ENCODE data around the gene HIBADH.
"Not testable (repeated sequence)": the region's sequence is repeated elsewhere in the genome, so short reads cannot be mapped to it uniquely, and the experiment has no call there.

The HIBADH gene

GRCh38 chr7:27533652-27534081, 129.0 kb downstream of the HIBADH start:
- no peak for DNase-seq

- DNase-seq = no peak
Measured at GRCh38 chr7:27532314-27532713, 130.4 kb downstream of the HIBADH start.

- no peak for DNase-seq
Measured at GRCh38 chr7:27527348-27527714, 135.4 kb downstream of the HIBADH start.

DNA sequence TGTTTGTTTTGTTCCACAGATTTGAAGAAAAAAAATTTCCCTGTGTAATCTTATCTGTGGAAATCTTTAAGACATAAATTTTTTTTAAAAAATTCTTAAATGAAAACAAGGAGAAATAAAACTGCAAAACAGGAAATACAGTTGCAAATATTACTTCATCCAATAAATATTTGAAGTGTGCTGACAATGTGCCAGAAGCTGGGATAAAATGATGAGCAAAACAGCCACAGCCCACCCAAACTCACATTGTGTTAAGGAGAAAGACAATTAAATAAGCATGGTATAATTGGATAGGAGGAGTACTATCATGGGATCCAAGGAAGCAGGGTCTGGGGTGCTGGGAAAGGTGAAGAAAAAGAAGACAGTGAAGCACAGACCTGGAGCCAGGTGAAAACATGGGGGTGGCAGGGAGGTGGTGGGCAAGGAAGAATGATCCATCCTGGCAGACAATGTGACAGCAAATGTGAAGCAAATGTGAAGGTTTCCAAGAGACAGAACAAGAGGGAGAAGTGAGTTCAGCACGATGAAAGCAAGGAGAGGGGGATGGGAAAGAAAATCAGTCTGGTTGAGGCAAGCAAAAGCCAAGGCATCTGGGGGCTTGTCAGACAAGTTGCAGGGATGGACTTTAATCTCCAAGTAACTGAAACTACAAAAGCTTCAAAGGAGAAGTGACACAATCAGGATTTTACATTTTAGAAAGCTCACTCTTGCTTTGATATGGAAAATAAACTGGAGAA, 135.9 kb downstream of the HIBADH start:
- DNase-seq = no peak

DNA sequence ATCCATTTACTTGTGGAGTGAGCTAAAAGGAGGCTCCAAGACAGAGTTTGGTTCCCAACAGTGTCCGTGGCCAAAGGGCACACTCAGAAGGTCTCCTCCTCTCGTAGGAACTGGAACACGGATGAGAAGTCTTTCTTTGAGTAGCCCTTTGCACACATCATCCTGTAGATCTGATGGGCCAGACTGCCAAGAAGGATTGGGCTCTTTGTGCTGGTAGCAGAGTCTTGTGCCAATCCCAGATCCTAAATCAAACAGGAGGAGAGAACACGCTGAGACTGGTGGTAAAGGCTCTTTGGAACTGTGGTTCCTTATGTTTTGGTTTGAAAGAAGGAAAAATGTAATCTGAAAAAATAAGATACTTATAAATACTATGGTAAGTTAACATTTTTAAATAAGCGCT, 136.6 kb downstream of the HIBADH start:
- no peak for DNase-seq

DNA sequence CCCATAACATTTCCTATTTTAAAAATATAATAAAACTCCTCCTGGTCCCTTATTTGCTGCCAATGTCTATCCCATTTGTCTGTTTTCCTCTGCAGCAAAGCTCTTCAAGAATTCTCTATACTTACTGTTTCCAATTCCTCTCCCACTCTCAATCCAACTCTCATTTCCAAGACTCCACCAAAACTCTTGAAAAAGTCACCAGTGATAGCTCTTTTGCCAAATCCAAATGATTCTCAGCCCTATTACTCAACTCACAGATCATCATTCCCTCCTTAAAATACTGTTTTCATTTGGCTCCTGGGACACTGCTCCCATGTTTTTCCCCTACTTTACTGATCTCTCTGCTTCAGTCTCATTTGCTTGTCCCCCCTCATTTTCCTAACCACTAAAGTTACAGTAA, 139.4 kb downstream of the HIBADH start:
- DNase-seq = no peak

DNA sequence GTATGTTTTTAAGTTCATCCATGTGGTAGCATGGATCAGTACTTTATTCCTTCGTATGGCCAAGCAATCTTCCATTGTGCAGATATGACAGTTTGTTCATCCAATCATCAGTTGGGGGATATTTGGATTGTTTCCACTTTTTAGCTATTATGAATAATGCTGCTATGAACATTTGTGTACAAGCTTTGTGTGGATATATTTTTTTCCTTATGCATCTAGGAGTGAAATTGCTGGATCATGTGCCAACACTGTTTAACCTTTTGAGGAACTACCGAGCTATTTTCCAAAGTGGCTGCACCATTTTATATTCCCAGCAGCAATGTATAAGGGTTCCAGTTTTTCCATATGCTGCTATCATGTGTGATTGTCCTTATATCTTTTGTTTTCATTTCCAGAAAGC, 140.1 kb downstream of the HIBADH start:
- no peak for DNase-seq

- DNase-seq = no peak
Measured at GRCh38 chr7:27520815-27521790, 141.6 kb downstream of the HIBADH start.

DNA sequence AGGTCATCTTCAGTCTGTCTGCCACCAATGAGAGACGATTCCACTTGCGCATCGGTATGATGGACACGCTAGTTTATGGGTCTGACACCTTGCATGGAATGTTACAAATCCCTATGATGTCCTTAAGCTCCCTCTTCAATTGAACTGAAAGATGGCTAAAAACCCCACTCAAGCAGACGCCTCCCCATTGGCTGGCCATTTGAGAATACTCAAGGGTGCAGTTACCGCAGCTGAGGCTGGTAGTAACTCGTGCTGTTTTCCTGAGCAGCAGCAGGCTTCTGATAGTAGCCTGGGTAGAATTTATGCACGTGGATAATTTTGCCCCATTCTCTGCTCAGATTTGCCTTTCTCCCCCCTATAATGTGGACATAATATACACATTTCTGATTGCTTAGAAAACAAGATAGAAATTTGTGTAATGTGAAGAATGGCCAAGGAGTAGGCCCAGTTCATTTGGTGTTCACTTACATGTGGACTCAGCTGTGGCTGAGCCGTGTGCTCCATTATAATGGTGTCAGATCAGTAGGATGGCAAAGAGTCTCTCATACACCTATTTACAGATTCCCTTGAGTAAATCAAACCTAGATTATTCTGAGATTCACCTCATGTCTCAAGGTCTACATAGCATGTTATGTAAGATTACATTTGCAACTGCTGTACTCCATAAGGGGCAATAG, 142.8 kb downstream of the HIBADH start:
- no peak for DNase-seq

- DNase-seq = no peak
Measured at GRCh38 chr7:27518561-27519350, 143.9 kb downstream of the HIBADH start.

GRCh38 chr7:27516421-27516820, 146.3 kb downstream of the HIBADH start:
- no peak for DNase-seq

- no peak for DNase-seq
Measured at GRCh38 chr7:27515933-27516332, 146.8 kb downstream of the HIBADH start.

GRCh38 chr7:27514861-27515260, 147.8 kb downstream of the HIBADH start:
- DNase-seq = no peak

DNA sequence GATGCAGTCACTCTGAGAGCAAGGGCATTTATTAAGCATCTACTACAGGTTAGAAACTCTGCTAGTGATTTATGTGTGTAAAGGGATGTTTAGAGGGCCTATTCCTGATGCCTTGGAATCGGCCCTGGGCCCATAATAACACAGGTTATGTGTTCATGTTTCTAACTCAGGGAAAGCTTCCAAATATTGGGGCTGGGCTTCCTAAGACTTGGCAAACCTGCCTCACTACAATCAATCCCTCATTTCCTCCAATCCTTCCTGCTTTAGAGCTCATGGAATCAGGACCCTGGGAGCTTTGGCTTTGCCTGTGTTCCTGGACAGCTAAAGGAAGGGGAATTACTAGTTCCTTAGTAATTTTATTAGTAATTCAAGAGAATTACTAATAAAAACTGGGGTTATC, 148.8 kb downstream of the HIBADH start:
- DNase-seq = no peak

- not testable (repeated sequence) for DNase-seq
Measured at GRCh38 chr7:27511370-27511769, 151.3 kb downstream of the HIBADH start.

GRCh38 chr7:27510541-27510940, 152.1 kb downstream of the HIBADH start:
- DNase-seq = no peak

DNA sequence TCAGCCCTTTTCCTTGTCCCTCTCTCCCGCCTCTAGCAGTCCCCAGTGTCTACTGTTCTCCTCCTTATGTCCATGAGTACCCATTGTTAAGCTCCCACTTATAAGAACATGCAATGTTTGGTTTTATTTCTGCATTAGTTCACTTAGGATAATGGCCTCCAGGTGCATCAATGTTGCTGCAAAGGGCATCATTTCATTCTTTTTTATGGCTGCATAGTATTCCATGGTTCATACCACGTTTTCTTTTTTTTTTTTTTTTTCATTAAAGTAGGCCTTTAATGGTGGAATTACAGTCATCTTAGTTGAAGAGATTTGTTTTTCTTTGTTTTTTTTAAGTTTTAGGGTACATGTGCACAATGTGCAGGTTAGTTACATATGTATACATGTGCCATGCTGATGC, 160.8 kb downstream of the HIBADH start:
- not testable (repeated sequence) for DNase-seq

DNA sequence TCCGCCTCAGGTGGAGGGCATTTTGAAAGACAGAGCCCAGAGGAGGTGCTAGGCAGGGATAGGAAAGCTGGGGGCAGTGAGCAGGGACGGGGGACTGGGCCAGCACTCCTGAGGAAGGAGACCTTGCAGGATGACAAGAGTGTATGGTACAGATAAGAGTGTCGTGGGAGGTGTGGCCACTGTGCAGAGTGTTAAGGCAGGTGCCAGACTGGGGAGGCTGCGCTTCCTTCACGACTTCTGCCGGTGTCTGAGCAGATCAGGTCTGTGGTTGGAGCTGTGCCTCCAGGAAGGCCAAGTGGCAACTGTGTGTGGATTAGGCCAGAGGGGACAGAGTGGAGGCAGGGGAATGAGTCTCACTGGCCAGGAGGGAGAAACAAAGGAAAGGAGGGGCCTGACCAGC, 161.7 kb downstream of the HIBADH start:
- DNase-seq = no peak

DNA sequence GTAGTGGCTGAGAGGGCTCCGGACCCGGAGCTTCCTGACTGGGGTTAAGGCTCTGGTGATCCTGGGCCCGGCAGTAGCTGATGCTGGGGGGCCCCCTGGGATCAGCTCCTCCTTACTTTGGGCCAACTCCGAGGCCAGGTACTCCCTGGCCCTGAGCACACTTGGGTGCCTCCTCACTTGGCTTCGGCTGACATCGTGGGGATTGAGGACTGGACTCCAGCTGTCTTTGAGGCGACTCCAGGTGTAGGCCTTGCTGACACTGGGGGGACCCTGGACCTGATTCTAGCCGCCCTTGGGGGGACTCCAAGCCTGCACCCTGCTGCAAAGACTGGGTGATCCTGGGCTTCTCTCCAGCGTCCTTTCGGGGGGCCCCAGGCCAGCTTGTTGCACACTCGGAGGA, 170.5 kb downstream of the HIBADH start:
- no peak for DNase-seq

- no peak for DNase-seq
Measured at GRCh38 chr7:27491534-27491933, 171.1 kb downstream of the HIBADH start.

- DNase-seq = no peak
Measured at GRCh38 chr7:27487509-27487908, 175.2 kb downstream of the HIBADH start.

GRCh38 chr7:27484451-27484850, 178.2 kb downstream of the HIBADH start:
- DNase-seq = no peak

DNA sequence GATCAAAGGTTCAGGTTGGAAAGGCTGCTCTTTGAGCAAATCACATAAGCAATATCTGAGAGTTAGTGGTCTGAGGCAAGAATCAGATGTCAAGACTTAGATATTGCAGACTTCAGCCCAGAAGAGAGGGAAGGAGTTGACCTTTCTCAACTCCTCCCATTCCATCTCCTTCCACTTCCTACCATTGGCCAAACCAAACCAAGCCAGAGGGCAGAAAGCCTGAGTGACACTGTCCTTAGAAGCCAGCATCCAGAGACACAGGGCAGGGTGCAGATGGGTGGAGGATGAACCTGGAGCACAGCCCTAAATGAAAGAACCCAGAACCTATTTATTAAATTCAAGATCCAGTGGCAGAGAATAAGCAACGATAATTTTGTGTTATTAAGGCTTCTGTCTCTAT, 180.5 kb downstream of the HIBADH start:
- DNase-seq = no peak
